GM12892 (cell line): ENCODE results near the gene GRID1.

Experiments
- POLR2A ChIP-seq: IDR thresholded peaks from 2 replicates; pipeline ENCODE4 v1.6.1; 2011; ENCODE audit warnings: low read depth, low read length, control low read depth
- TAF1 ChIP-seq: IDR thresholded peaks from 2 replicates; pipeline ENCODE4 v1.6.1; 2011; ENCODE audit warnings: low read depth, mild to moderate bottlenecking, control low read depth, low read length, borderline replicate concordance

DNA sequence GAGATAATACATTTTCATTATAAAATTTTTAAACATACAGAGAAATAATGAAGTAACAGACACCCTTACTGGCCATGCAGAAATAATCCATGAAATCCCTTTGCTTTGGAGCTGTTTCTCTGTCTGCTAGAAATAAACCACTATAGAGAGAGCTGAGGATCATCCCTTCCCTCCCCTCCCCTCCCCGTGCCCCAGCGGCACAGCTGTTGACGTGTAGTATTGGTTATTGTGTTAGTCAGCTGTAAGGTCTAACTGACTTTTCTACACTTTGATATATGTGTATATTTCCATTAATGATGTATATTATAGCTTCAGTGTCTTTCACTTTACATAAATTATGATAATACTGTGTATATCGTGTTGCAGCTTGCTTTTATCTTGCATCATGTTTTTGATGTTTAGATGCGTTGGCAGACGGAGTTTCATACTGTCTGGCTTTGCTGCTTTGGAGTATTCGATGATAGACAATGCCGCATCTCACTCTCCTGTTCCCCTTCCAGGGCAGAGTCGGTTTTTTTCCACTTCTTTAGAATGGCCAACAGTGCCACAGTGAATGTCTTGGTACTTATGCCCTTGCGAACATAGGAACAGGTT, 27.4 kb upstream of the GRID1 start:
- TF ChIP-seq POLR2A = no peak
- TF ChIP-seq TAF1 = no peak
